ENCODE measurements around the gene POLDIP3.

DNA sequence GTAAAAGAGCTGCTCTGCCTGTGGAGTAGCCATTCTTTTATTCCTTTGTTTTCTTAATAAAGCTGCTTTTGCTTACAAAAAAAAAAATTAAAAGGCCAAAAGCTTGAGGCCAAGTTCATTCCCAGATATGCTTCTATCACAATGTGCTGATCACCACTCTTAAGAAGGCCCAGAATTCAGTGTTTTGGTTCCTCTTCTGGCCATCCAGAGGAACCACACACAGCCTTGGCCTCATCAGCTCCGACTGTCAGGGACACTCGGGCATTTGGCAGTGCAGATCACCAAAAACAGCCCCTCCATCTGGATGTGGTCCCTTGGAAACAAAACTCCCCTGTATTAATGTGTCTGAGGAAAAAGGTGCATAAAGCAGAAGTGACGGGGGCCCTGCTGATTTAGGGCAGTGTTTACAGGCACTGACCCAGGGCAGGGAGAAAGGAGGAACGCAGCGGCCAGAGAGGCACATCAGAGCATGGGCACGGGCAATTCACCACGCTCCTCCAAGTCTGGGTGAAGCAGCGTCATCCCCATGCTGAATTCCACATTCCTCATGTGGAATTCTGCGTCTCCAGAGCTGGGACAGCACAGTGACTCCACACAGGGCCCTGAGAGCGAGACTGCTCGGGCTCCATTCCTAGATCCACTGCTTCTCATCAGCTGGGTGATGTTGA is 17.7 kb downstream of the POLDIP3 start:
- TF ChIP-seq, protein P1, sequence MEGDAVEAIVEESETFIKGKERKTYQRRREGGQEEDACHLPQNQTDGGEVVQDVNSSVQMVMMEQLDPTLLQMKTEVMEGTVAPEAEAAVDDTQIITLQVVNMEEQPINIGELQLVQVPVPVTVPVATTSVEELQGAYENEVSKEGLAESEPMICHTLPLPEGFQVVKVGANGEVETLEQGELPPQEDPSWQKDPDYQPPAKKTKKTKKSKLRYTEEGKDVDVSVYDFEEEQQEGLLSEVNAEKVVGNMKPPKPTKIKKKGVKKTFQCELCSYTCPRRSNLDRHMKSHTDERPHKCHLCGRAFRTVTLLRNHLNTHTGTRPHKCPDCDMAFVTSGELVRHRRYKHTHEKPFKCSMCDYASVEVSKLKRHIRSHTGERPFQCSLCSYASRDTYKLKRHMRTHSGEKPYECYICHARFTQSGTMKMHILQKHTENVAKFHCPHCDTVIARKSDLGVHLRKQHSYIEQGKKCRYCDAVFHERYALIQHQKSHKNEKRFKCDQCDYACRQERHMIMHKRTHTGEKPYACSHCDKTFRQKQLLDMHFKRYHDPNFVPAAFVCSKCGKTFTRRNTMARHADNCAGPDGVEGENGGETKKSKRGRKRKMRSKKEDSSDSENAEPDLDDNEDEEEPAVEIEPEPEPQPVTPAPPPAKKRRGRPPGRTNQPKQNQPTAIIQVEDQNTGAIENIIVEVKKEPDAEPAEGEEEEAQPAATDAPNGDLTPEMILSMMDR (IDR thresholded peaks at IDR 0.05) = no peak
- TF ChIP-seq POLR2AphosphoS5 (IDR thresholded peaks at IDR 0.05) = no peak
- TF ChIP-seq POLR2A (IDR thresholded peaks at IDR 0.05) = no peak

Data from gastroesophageal sphincter (tissue), 3 donors.